Measurements from ENCODE around the gene ANP32A.
A peak's percentile ranks its signal among the peaks of the same experiment; 100 is the strongest.

DNA sequence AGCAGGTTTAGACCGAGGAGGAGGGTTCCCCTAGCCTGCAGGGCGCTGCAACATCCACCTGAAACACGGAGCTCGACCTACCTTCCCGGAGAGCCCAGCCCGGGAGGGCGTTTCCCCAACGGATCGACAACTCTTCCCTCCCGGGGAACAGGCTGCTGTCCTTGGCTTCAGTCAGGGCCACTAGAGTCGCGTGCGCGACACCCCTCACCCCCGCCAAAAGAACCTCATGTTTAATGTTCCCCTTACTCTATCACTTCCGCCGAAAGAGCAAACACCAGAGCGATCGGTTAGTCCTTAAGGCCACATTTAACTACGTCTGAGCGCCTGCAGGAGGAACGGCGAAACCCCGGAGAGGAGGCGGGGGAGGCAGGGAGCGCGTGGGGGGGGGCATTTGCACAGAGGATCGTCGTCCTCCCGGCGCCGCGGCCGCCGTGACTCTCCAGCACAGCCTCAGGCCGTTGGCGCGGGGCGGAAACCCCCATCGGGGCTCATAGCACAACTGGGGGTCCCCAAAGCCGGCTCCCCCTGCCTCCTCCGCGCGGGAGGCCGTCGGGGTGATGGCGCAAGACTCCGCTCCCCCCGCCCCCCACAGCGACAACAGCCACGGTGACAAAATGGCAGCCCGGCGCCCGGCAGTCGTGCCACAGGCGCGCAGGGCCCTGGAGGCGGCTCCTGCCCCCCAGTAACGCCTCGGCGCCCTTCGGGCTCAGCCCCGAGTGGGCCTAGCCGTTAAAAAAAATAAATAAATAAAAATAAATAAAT lies 3.2 kb downstream of the ANP32A start:
- no peak for TF ChIP-seq JUN (CRISPR knock-in tag; IDR thresholded peaks at IDR 0.05)
- TF ChIP-seq, protein P1, sequence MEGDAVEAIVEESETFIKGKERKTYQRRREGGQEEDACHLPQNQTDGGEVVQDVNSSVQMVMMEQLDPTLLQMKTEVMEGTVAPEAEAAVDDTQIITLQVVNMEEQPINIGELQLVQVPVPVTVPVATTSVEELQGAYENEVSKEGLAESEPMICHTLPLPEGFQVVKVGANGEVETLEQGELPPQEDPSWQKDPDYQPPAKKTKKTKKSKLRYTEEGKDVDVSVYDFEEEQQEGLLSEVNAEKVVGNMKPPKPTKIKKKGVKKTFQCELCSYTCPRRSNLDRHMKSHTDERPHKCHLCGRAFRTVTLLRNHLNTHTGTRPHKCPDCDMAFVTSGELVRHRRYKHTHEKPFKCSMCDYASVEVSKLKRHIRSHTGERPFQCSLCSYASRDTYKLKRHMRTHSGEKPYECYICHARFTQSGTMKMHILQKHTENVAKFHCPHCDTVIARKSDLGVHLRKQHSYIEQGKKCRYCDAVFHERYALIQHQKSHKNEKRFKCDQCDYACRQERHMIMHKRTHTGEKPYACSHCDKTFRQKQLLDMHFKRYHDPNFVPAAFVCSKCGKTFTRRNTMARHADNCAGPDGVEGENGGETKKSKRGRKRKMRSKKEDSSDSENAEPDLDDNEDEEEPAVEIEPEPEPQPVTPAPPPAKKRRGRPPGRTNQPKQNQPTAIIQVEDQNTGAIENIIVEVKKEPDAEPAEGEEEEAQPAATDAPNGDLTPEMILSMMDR (IDR thresholded peaks at IDR 0.05): no peak
- TF ChIP-seq TP53 (CRISPR knock-in tag; IDR thresholded peaks at IDR 0.05): no peak
- TF ChIP-seq, protein P2, sequence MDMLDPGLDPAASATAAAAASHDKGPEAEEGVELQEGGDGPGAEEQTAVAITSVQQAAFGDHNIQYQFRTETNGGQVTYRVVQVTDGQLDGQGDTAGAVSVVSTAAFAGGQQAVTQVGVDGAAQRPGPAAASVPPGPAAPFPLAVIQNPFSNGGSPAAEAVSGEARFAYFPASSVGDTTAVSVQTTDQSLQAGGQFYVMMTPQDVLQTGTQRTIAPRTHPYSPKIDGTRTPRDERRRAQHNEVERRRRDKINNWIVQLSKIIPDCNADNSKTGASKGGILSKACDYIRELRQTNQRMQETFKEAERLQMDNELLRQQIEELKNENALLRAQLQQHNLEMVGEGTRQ (CRISPR knock-in tag; IDR thresholded peaks at IDR 0.05): no peak
- TF ChIP-seq, protein P3, sequence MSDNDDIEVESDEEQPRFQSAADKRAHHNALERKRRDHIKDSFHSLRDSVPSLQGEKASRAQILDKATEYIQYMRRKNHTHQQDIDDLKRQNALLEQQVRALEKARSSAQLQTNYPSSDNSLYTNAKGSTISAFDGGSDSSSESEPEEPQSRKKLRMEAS (CRISPR knock-in tag; IDR thresholded peaks at IDR 0.05): no peak; the same call in 1 of the 2 replicates
- no peak for TF ChIP-seq ETV6 (CRISPR knock-in tag; IDR thresholded peaks at IDR 0.05)
- TF ChIP-seq, protein P4, sequence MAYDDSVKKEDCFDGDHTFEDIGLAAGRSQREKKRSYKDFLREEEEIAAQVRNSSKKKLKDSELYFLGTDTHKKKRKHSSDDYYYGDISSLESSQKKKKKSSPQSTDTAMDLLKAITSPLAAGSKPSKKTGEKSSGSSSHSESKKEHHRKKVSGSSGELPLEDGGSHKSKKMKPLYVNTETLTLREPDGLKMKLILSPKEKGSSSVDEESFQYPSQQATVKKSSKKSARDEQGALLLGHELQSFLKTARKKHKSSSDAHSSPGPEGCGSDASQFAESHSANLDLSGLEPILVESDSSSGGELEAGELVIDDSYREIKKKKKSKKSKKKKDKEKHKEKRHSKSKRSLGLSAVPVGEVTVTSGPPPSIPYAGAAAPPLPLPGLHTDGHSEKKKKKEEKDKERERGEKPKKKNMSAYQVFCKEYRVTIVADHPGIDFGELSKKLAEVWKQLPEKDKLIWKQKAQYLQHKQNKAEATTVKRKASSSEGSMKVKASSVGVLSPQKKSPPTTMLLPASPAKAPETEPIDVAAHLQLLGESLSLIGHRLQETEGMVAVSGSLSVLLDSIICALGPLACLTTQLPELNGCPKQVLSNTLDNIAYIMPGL (CRISPR knock-in tag; IDR thresholded peaks at IDR 0.05): 0 out of 2 replicates have a peak, but pooled peaks have one; percentile 26
- no peak for TF ChIP-seq CREB1 (CRISPR knock-in tag; IDR thresholded peaks at IDR 0.05)
- TF ChIP-seq ZNF423 (CRISPR knock-in tag; IDR thresholded peaks at IDR 0.05): peak; percentile 41; the same call in 1 of the 2 replicates
- TF ChIP-seq NFYB (CRISPR knock-in tag; conservative IDR thresholded peaks at IDR 0.05; ENCODE audit: low read depth): no peak
- TF ChIP-seq NR1H2 (CRISPR knock-in tag; IDR thresholded peaks at IDR 0.05): no peak
- TF ChIP-seq RELA (CRISPR knock-in tag; IDR thresholded peaks at IDR 0.05; ENCODE audit: borderline replicate concordance): no peak
